GM19438 (cell line): ENCODE measurements around the gene KLHL34.

Experiments used
- ATAC-seq: cut with Tn5 transposase; IDR thresholded peaks from one replicate; pipeline ENCODE4 v1.9.1; 2021; ENCODE audit warnings: low read depth; ENCODE audit not compliant: unreplicated experiment

The KLHL34 gene

DNA sequence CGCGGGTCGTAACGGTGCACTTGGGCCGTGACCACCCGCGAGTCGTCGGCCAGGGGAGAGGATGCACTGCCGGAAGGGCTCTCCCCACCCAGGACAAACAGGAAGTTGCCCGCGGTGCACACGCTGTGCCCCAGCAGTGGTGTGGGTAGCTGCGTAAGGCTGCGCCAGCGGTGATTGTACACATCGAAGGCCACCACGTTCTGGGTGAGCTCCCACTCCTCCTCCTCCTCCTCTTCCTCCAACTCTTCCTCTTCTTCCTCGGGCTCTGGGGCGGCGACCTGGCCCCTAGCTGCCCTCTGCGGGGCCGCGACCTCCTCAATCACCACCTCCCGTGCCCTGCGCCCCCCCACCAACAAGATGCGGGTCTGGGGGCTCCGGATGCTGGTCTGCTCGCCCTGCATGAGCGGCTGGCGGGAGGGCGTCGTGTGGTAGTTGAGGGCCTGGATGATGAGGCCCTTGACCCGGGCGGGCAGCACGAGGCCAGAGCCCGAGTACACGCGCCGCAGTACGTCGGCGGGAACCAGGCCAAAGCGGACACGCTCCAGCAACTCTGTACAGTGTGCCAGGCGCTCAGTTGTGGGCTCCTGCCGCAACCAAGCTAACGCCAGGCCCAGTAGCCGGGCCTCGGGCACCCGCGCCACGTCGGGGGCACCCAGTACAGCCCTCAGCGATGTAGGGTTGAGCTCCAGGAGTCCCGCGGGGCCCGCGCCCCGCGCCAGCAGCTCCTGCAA lies 1.4 kb downstream of the KLHL34 start:
- ATAC-seq = no peak

DNA sequence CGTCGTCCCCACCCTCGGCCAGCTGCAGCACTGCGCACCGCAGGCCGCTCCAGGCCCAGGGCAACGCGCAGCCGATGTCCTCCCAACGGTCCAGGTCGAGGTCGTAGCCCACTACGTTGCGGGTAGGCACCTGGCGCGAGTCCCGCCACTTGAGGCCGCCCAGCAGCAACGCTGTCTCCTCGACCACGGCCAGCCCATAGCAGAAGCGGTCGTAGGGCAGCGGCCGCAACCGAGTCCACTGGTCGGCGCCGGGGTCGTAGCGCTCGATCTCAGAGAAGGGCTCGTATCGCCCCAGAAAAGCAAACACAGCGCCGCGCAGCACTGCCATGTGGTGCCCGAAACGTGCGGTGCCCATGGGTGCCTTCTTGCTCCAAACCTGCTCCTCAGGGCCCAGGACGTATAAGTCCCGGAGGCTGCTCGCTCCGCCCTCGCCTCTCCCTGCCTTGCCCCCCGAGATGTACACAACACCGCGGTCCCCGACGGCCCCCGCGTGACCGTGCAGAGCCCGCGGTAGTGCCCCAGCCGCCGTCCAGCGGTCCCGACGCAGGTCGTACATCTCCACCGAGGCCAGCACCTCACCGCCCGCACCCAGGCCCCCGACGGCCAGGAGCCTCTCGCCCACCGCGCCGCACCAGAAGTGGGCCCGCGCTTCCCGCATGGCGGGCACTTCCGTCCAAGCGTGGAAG lies 2.1 kb downstream of the KLHL34 start:
- no peak for ATAC-seq

DNA sequence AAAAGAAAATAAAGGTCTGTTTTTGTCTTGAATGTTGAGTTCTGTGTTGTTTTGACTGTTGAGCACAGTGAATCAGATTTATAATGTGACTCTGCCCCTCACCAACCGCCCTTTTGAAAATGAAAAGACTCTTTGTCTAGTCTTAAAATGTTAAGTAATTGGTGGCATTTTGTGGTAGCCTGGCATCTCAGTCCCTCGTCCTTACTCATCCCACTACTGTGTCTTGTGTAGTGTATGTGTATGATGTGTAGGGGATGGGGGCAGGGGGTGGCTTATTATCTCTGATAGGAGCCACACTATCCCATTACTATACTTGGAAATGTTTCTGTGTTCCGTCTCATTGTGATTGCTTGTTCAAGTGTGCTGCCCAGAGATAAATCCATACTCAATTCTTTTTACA lies 12.2 kb downstream of the KLHL34 start:
- no peak for ATAC-seq

DNA sequence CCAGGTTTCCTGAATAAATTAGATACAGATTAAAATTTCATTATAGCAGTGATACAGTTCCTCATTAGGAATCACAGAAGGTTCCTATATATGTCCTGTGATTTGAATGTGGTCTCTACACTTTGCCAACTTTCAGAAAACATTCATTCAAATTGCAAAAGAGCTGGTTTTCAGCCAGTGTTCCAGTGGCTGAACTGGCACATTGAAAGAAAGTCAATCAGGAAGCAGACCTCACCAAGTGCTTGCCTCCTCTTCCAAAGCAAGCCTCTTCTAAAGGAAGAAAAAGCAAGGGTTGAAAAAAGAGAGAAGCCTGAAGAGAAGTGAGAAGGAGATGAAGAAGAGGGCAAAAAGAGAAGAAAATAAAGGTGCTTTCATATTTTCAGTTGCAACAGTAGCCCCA lies 12.7 kb downstream of the KLHL34 start:
- no peak for ATAC-seq

DNA sequence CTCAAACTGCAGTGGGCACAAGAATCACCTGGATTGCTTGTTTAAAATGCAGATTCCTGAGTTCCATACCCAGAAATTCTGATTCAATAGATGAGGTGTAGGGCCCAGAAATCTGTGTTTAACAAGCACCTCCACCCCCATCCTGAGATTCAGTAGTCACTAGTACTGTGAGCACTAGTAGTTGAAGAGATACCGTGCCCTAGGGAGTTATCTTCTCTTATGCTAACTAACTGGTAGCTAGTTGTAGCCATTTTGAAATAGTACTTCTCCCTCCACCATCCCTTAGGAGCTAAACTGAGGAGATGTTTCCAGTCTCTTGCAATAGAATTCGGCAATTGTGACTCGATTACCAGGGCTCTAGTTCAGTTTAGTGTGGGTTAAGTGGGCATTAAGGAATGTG lies 18.4 kb downstream of the KLHL34 start:
- ATAC-seq = no peak

DNA sequence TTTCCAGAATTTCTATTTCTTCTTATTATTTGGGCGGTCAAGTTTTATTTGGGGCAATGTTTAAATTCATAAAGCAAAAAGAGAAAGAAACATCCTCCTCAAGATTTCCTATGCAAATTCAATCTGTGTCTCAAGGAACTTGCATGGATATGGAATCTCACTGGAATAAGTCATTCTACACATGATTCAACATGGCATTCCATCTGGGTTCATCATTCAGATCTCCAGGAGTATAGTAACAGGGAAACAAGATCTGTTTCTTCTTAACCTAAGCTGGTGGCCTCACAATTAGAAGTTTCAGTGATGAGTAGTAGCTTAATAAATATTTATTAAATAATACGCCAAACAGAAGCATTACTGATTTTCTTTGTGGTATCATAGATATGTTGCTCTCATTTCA lies 19.8 kb downstream of the KLHL34 start:
- no peak for ATAC-seq

DNA sequence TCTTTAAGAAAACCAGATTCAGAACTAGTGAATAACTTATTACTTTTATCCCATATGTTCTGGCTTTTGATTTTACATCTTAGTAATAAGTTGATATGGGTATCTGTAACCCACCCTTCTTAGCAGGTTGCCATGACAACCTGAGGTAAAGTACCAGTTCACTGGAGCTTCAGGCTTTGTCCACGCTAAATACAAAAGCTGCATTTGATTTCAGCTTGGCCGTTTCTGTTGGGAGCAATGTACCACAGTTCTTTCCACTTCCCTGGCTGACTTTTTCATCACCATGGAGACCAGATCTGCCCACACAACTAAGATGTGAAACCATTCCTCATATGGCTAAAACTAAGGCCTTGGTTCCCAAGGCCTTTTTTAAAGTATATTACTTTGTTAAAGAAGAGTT lies 26.1 kb downstream of the KLHL34 start:
- no peak for ATAC-seq

DNA sequence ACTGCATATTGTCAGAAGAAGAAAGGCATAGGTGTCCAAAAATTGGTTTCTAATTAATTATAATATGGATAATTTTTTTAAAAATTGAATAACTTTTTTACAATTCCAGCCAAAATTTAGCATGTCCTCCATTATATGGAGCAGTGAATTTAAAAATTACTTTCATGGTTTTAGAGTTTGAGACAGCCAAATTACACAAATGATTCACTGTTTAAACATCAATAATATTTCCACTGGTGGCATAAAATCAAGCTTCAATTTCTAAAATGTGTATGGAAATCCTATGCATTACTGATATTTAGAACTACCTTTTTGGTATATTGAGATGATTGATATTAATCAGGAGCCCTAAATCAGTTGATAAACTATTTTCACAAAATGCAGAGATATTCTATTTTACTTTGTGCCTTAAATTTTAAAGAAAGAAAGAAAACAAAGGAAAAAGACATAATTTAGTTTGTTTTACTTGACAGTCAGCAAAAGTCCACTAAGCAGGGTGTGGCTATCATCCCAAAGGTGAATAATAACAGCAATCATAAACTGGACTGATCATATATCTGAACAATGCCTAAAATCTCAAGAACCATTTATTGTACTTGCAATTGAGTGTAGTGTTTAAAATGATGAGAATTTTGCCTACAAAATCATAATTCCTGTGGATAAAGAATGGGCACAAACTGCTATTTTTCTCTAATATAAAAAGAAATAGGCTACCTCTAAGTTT lies 34.2 kb downstream of the KLHL34 start:
- ATAC-seq = no peak

DNA sequence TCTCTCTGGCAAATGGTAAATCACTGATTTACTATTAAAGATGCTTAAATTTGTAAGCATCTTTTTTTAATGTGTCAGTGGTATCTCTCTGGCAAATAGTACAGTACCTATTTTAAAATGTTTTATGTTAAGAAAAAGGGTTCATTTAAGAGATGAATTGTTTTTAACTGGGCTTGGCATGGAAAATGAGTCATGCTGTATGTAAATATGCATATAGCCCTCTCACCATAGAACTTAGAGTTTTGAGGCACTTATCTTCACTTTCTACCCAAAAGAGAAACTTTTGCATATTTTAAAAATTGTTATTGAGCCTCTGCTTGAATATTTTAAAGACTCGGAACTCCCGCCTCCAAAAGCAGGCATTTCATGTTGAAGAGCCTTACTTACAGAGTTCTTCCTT lies 37.9 kb downstream of the KLHL34 start:
- no peak for ATAC-seq

DNA sequence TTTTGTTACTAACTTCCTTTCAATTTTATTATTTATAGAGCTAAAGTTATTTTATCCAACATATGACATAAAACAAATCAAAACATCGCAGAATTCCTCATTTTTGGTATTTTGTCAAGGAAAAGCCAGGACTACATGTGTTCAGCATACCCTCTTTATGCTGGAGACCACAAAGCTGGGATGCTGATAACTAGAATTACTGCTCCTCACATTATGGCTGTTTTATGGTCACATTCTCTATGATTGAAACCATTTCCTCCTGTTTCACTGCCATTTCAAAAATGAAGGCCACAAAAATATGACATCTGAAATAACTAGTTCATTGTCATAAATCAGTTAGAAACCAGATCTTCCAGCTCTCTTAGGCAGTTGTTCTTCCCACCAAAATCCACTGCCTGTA lies 41.7 kb downstream of the KLHL34 start:
- ATAC-seq = no peak

DNA sequence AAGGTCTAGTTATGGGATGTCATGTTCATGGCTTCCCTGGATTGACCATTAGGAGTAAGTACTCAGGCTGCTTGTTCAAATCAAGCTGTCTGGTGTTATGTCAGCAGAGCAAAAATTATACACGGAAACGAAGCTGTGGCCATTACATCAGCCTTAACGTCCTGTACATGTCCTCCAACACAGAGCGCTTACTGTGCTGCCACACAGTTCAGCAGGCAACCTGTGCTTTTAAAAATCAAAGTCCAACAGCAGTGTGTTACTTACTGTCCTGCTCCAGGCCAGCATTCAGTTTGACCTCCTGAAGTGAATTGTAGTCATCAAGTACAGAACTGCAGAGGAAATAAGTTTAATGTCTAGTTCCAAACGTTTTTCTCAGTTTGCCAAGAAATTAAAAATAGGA lies 46.0 kb downstream of the KLHL34 start:
- no peak for ATAC-seq

DNA sequence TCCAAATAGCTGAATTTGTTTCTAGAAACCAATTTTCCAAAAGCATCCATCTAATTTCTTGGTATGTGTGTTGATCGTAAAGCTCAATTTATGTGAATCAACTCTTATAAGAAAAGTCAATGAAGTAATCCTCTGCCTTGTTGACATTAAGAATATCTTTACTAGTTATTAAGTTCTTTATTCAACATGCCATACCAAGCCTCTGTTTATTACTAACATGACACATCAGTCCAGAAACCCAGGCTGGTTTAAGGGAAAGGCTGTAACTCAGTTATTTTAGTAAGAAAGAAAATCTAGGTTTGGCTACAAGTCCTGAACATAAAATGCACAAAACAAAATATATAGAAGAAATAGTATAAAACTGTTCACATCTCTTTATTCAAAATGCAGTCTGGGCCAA lies 48.0 kb downstream of the KLHL34 start:
- no peak for ATAC-seq

DNA sequence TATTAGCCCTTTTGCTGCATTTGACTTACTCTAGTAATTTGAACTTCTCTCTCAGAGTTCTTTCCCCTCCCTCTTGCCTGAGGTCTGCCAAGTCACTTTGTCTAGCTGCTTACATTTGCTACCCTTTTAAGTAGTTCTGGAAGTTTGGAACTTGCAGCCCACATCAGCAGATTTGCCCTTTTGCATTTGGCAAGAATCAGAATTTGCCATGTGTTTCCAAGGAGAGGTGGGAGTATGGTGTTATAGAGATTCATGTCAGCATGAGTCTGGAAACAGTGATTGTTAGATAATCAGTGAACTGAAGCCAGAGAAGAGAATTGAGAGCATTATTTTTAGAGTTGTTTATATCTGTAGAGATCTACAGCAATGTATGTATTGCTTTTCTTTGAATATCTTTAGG lies 52.1 kb downstream of the KLHL34 start:
- no peak for ATAC-seq
